Activated effector memory CD4-positive, alpha-beta T cell treated with Interleukin-2 at 50 U/mL for 16 hours (primary cell): Measurements from ENCODE around the gene ZCWPW2.

Source experiments
- DNase-seq: peaks from one replicate; pipeline ENCODE4 v3.0.0-alpha.2; 2020

Gene ZCWPW2

DNA sequence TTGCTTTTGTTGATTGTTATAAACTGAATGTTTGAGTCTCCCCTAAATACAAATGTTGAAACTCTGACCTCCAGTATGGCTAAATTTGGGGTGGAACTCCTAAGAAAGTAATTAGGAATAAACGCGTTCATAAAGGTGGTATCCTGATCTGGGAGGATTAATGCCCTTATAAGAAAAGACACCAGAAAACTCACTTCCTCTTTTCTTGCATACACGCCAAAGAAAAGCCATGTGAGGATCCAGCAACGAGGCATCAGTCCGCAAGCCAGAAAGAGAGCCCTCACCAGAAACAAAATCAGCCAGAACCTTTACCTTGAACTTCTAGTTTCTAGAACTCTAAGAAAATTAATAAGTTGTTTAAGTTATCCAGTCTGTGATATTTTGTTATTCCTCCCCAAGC lies 37.5 kb downstream of the ZCWPW2 start:
- DNase-seq: no peak

GRCh38 chr3:28388978-28389377 lies 40.5 kb downstream of the ZCWPW2 start:
- no peak for DNase-seq

- DNase-seq: no peak
These were observed 50.7 kb downstream of the ZCWPW2 start for GRCh38 chr3:28399206-28399605.

DNA sequence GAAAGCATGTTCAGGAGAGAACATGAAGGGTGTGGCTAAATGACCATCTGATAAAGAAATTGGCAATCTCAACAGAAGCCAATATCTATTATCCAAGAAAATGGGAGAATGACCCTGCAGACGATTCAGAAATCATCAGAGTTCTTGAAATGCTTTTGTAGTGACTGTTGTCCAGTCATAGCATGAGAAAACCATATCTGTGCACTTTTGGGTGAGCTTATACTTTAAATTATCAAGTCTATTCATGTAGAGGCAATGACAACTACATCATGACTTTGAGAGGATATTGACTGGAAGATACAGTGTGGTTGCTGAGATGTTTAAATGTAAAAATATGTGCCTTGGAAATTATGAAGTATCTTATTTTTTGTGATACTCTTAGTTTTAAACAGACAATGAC lies 57.7 kb downstream of the ZCWPW2 start:
- DNase-seq: no peak

GRCh38 chr3:28449398-28449797 lies 100.9 kb downstream of the ZCWPW2 start:
- no peak for DNase-seq

- DNase-seq: no peak
These were observed 114.3 kb downstream of the ZCWPW2 start for GRCh38 chr3:28462866-28463265.

GRCh38 chr3:28467414-28467813 lies 118.9 kb downstream of the ZCWPW2 start:
- DNase-seq: no peak

DNA sequence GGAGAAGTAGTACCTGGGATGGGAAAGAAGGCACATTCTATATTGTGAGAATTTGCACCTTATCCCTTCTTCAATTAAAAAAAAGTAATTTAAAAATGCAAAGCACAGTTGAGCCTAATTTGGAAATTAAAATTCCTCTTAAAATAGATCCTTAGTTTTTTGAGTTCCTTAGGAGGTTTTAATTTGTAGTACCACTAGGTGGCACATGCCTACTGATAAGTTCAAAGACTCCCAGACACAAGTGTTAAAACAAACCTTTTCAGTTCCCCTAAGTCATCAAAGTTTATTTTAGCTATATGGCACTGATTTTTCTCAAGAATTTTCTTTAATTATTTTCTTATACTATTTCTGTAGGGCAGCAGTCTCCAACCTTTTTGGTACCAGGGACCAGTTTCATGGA lies 127.7 kb downstream of the ZCWPW2 start:
- no peak for DNase-seq

GRCh38 chr3:28476764-28477163 lies 128.2 kb downstream of the ZCWPW2 start:
- no peak for DNase-seq

- DNase-seq: no peak
These were observed 136.6 kb downstream of the ZCWPW2 start for GRCh38 chr3:28485164-28485563.

- no peak for DNase-seq
These were observed 146.8 kb downstream of the ZCWPW2 start for GRCh38 chr3:28495301-28495700.

DNA sequence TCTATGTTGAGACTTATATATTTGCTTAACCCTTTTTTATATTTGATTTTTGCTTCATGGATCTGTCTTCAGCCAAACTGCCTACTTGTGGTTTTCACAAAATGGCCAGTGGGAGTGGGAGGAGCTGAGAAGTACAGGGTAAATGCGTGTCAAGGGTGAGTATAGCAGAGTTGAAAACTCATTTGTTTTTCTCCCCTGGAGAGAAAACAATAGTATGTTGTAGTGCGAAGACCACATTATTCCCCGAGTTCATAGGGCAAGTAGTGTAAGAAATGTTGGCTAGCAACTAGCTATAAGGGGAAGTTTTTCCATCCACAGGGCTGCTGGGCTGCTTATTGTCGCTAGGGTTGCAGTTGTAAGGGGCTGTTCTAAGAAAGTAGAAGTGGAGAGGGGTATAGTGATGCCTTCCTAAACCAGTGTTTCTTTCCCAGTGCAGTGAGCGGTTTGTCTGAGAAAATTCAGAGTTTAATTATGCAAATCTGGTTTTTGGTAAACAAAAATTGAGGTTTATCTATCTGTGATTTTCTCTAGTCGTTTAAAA lies 153.9 kb downstream of the ZCWPW2 start:
- DNase-seq: no peak

DNA sequence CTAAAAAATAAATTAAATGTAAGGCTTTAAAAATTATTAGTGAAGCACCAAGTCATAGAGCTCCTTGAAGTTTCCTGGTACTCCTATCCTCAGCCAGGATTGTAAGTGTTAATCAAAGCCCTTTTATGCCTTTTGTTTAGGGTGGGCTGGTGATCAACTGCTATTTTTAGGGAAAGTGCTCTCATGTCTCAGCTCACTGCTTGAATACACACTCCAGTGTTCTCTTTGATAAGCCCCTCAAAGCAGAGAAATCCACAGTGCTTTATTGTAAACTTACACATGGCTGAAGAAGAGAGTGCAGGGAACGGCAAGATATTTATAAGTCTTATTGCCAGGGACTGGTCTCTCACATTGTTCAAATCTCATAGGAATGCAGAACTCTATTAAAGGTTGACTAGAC lies 156.5 kb downstream of the ZCWPW2 start:
- DNase-seq: no peak

DNA sequence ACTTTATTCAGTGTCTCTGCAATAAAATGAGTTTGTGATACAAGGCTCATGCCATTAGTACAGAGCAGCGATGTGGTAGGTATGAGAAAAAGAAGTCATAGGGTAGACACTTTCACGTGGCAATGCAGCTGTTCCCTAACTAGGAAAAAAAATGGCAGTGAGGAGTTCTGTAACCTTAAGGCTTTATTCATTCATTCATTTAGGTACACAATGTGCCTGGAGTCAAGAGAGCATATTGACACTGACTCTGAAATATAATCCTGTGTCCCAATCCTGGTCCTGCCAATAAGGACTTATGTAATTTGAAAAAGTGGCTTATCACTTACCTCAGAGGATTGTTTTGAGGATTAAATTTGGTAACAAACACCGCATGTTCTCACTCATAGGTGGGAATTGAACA lies 173.1 kb downstream of the ZCWPW2 start:
- no peak for DNase-seq

- DNase-seq: no peak
These were observed 193.8 kb downstream of the ZCWPW2 start for GRCh38 chr3:28542351-28542750.

DNA sequence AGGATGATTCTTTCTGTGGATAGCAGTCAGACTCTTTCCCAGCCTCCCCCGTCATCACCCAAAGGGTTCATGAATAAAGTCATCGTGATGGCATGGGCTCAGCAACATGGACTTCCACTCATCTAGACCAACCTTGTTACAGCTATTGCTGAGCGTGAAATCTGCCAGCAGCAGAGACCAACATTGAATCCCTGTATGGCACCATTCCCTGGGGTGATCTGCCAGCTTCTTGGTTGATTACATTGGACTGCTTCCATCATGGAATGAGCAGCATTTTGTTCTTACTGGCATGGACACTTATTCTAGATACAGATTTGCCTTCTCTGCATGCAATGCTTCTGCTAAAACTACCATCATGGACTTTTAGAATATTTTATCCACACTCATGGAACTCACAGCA lies 195.7 kb downstream of the ZCWPW2 start:
- DNase-seq: no peak

- no peak for DNase-seq
These were observed 196.3 kb downstream of the ZCWPW2 start for GRCh38 chr3:28544831-28545230.

DNA sequence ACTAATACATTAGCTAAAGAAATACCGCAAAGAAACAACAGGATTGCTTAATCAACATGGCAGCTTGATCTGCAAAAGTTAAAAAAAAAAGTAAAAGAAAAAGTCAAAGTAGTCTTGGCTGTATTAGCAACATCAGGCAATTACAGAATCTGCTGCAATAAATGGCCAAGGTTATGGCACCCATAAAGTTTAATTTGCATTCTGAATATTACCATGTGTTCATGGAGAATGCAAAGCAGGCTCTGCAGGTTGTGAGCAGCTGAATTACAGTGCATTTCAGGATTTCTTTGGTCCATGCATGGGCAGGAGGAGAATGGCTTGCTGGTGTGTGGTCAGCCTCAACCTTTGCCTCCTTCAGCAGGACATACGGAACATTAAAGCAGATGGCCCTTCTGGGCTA lies 199.2 kb downstream of the ZCWPW2 start:
- DNase-seq: no peak

DNA sequence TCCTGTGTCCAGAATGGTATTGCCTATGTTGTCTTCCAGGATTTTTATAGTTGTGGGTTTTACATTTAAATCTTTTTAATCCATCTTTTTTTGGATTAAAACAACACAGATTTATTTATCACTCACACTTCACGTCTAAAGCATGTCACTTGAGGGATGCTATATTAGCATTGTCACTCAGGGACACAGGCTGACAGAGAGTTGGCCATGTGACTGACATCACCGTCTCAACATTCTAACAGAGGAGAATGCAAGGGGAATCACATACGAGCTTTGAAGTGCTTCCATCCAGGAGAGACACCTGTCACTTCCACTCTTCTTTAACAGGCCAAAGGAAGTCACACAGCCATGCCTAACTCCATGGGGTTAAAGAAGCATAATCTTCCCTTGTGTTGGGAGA lies 204.7 kb downstream of the ZCWPW2 start:
- no peak for DNase-seq

DNA sequence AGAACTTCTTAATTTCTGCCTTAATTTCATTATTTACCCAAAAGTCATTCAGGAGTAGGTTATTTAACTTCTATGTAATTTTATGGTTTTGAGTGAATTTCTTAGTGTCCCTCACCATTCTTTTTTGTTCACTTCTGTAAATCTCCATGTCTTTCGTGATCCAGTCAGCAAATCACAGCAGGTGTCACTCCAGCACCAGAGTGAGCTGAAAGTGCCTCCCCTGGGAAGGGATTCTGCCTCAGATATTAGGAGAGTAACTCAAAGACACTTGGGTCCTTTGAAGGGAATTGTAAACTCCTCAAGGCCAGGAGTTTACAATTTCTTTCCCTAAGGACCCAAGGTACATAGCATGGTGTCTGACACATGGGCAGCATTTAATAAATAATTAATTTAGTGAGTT lies 207.7 kb downstream of the ZCWPW2 start:
- DNase-seq: no peak

DNA sequence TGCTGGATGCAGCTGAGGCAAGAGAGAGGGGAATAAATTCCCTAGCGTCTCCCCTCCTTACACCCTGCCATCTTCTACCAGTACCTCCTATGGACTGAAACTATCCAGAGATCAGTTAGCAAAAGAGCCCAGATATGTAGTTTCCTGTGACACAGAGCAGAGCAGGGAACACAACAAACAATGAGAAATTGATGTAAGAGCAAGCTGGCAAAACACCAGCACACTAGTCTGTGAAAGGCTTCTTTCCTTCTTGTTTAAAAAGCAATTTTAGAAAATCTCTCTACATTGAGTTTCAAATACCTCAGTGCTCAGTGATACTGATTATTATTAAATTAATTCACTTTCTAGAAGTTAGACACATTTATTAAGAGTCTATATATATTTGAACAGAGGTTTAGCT lies 215.7 kb downstream of the ZCWPW2 start:
- DNase-seq: no peak

GRCh38 chr3:28569357-28569756 lies 220.8 kb downstream of the ZCWPW2 start:
- DNase-seq: no peak

- no peak for DNase-seq
These were observed 225.5 kb downstream of the ZCWPW2 start for GRCh38 chr3:28574036-28574435.

- DNase-seq: no peak
These were observed 226.7 kb downstream of the ZCWPW2 start for GRCh38 chr3:28575100-28575745.
